Stimulated activated CD4-positive, alpha-beta T cell treated with anti-CD3 and anti-CD28 coated beads, Interleukin-1b, Interleukin-23, amount 100 ng/mL, for 24 hours (primary cell): Measurements from ENCODE around the gene ECHDC3.

ENCODE experiments used
- DNase-seq, 4 experiments: peaks; one replicate each; pipeline ENCODE4 v3.0.0-alpha.2; 2020; ENCODE audit warnings: low read depth in 4 of 4, low spot score in 1 of 4

The ECHDC3 gene

GRCh38 chr10:11776080-11776479, 33.9 kb downstream of the ECHDC3 start:
- no peak for DNase-seq

- DNase-seq = no peak
Observed at GRCh38 chr10:11781114-11781513, 38.9 kb downstream of the ECHDC3 start.

GRCh38 chr10:11782793-11783557, 40.8 kb downstream of the ECHDC3 start:
- no peak for DNase-seq

GRCh38 chr10:11783558-11783865, 41.3 kb downstream of the ECHDC3 start:
- DNase-seq = no peak

GRCh38 chr10:11787374-11787773, 45.2 kb downstream of the ECHDC3 start:
- DNase-seq = no peak

GRCh38 chr10:11787846-11788245, 45.7 kb downstream of the ECHDC3 start:
- DNase-seq = no peak

- no peak for DNase-seq
Observed at GRCh38 chr10:11789306-11789705, 47.1 kb downstream of the ECHDC3 start.

- no peak for DNase-seq
Observed at GRCh38 chr10:11789956-11790355, 47.8 kb downstream of the ECHDC3 start.

GRCh38 chr10:11793762-11794479, 51.7 kb downstream of the ECHDC3 start:
- DNase-seq = no peak

- DNase-seq = no peak
Observed at GRCh38 chr10:11794566-11794965, 52.4 kb downstream of the ECHDC3 start.

- DNase-seq = no peak
Observed at GRCh38 chr10:11795101-11795920, 53.1 kb downstream of the ECHDC3 start.

GRCh38 chr10:11796474-11796873, 54.3 kb downstream of the ECHDC3 start:
- no peak for DNase-seq

- no peak for DNase-seq
Observed at GRCh38 chr10:11797281-11797680, 55.1 kb downstream of the ECHDC3 start.

GRCh38 chr10:11797847-11798633, 55.9 kb downstream of the ECHDC3 start:
- DNase-seq = no peak

GRCh38 chr10:11798845-11799735, 56.9 kb downstream of the ECHDC3 start:
- DNase-seq = no peak

GRCh38 chr10:11799736-11800080, 57.5 kb downstream of the ECHDC3 start:
- DNase-seq = no peak

- no peak for DNase-seq
Observed at GRCh38 chr10:11804336-11804735, 62.2 kb downstream of the ECHDC3 start.

- no peak for DNase-seq
Observed at GRCh38 chr10:11805792-11806191, 63.6 kb downstream of the ECHDC3 start.

GRCh38 chr10:11806706-11807105, 64.5 kb downstream of the ECHDC3 start:
- DNase-seq = no peak

GRCh38 chr10:11808808-11809207, 66.6 kb downstream of the ECHDC3 start:
- no peak for DNase-seq
